HCT116 (cell line): ENCODE results near the gene QRFPR. TPM values are rescaled to one million over a fixed set of nuclear protein-coding genes. Genes with fewer than 3 reads are reported as not detected.

Source experiments
- ATAC-seq: fragments of 200-7000 bp; cut with Tn5 transposase; 2 replicates; pipeline ENCODE4 v1.9.1; 2020; ENCODE audit warnings: mild to moderate bottlenecking, moderate library complexity
- BruUV-seq: library from RNA; stranded (reverse); fragments of 400-500 nt; replicated peaks from 2 replicates; lab custom pipeline; 2021; lab: Mats Ljungman, UMichigan
- CTCF ChIA-PET: fragments of 300-600 bp; sonication (Branson Sonifier 250); formaldehyde crosslinking; loops from one replicate; lab custom pipeline; 2021; ENCODE audit warnings: antibody characterized with exemption; lab: Charles Lee
- POLR2A ChIA-PET: fragments of 300-600, 350-600 bp; sonication (Branson Sonifier 250); formaldehyde crosslinking; loops from one replicate; lab custom pipeline; 2021; ENCODE audit warnings: antibody characterized with exemption; lab: Charles Lee
- RAD21 ChIA-PET, 2 experiments: fragments of 300-600 bp; sonication (Branson Sonifier 250); formaldehyde crosslinking; loops; one replicate each; lab custom pipeline; 2023; ENCODE audit warnings: low total read pairs in 2 of 2; ENCODE audit not compliant: uncharacterized antibody in 2 of 2, unreplicated experiment in 2 of 2, low non-redundant PET in 1 of 2; lab: Charles Lee
- DNase-seq: peaks from one replicate; pipeline ENCODE4 v3.0.0-alpha.2; 2010; ENCODE audit warnings: low read depth, low spot score
- H2AFZ ChIP-seq: fragments of 200-600 bp; shearing (Covaris generic), sonication (generic); 2 replicates; pipeline ENCODE4 v1.6.1; 2017; ENCODE audit warnings: low read depth, mixed run types, mixed read lengths, antibody characterized with exemption, low read length; ENCODE audit not compliant: poor library complexity, severe bottlenecking
- H3K27ac ChIP-seq: 2 replicates; pipeline ENCODE4 v1.5.1; 2012; ENCODE audit warnings: low read depth, low read length
- H3K27me3 ChIP-seq: fragments of 200-600 bp; sonication (generic); 2 replicates; pipeline ENCODE4 v1.6.1; 2016; ENCODE audit warnings: mixed run types, low read length, mixed read lengths; ENCODE audit not compliant: insufficient read depth
- H3K36me3 ChIP-seq, 2 experiments: fragments of 200-500 bp in 1 of 2; fragments of 200-600 bp in 1 of 2; sonication (Bioruptor generic) in 1 of 2; sonication (generic) in 1 of 2; 2 replicates each; pipeline versions ENCODE4 v1.5.1 to v1.6.1; 2014 to 2016; ENCODE audit warnings: low read length in 2 of 2, inconsistent platforms in 1 of 2, mixed read lengths in 1 of 2, mixed run types in 1 of 2; ENCODE audit not compliant: insufficient read depth in 2 of 2, control insufficient read depth in 1 of 2
- H3K4me1 ChIP-seq, 2 experiments: fragments of 200-600 bp in 1 of 2; sonication (generic) in 1 of 2; 2 replicates each; pipeline versions ENCODE4 v1.5.1 to v1.6.1; 2012 to 2017; ENCODE audit warnings: low read length in 2 of 2, inconsistent platforms in 1 of 2, mild to moderate bottlenecking in 1 of 2, mixed read lengths in 1 of 2, mixed run types in 1 of 2, moderate library complexity in 1 of 2; ENCODE audit not compliant: insufficient read depth in 2 of 2, control insufficient read depth in 1 of 2
- H3K4me2 ChIP-seq: fragments of 200-600 bp; sonication (generic); 2 replicates; pipeline ENCODE4 v1.6.1; 2017; ENCODE audit warnings: mixed run types, low read length, mixed read lengths
- H3K4me3 ChIP-seq, 2 experiments: fragments of 200-600 bp in 1 of 2; sonication (generic) in 1 of 2; replicated peaks in 1 of 2; 2 replicates each; pipeline ENCODE4 v1.5.1; 2011 to 2016; ENCODE audit warnings: low read length in 2 of 2, control low read depth in 1 of 2, low read depth in 1 of 2, mild to moderate bottlenecking in 1 of 2, mixed read lengths in 1 of 2, mixed run types in 1 of 2
- H3K79me2 ChIP-seq: fragments of 200-600 bp; sonication (generic); 2 replicates; pipeline ENCODE4 v1.6.1; 2017; ENCODE audit warnings: mild to moderate bottlenecking, mixed run types, low read length, moderate library complexity, mixed read lengths; ENCODE audit not compliant: insufficient read depth
- H3K9ac ChIP-seq: fragments of 200-600 bp; sonication (generic); 2 replicates; pipeline ENCODE4 v1.6.1; 2016; ENCODE audit warnings: low read length, mixed read lengths
- H3K9me2 ChIP-seq: fragments of 200-600 bp; sonication (generic), shearing (Covaris generic); 2 replicates; pipeline ENCODE4 v1.6.1; 2017; ENCODE audit warnings: mixed run types, mild to moderate bottlenecking, moderate library complexity; ENCODE audit not compliant: insufficient read depth
- H3K9me3 ChIP-seq, 2 experiments: fragments of 200-500 bp in 1 of 2; fragments of 200-600 bp in 1 of 2; sonication (Bioruptor generic) in 1 of 2; sonication (generic) in 1 of 2; 2 replicates each; pipeline ENCODE4 v1.6.1; 2014 to 2017; ENCODE audit warnings: low read length in 2 of 2, mixed read lengths in 2 of 2, inconsistent platforms in 1 of 2, low read depth in 1 of 2, mild to moderate bottlenecking in 1 of 2, mixed run types in 1 of 2, moderate library complexity in 1 of 2; ENCODE audit not compliant: control insufficient read depth in 1 of 2, insufficient read depth in 1 of 2
- H4K20me1 ChIP-seq: fragments of 200-600 bp; sonication (generic), shearing (Covaris generic); 2 replicates; pipeline ENCODE4 v1.6.1; 2017; ENCODE audit warnings: mixed run types, mild to moderate bottlenecking, moderate library complexity; ENCODE audit not compliant: insufficient read depth
- CEBPB ChIP-seq: IDR thresholded peaks from 2 replicates; pipeline ENCODE4 v1.6.1; 2012; ENCODE audit warnings: low read depth
- EGR1 ChIP-seq: IDR thresholded peaks from 2 replicates; pipeline ENCODE4 v1.6.1; 2012; ENCODE audit warnings: low read depth
- EZH2 ChIP-seq: fragments of 200-600 bp; sonication (generic); IDR thresholded peaks from 2 replicates; pipeline ENCODE4 v1.6.1; 2017; ENCODE audit warnings: antibody characterized with exemption, mixed run types
- FOSL1 ChIP-seq: IDR thresholded peaks from 2 replicates; pipeline ENCODE4 v1.6.1; 2012; ENCODE audit warnings: low read depth
- JUND ChIP-seq: IDR thresholded peaks from 2 replicates; pipeline ENCODE4 v1.6.1; 2012
- POLR2A ChIP-seq: IDR thresholded peaks from 2 replicates; pipeline ENCODE4 v1.7.0; 2011; ENCODE audit warnings: borderline replicate concordance; ENCODE audit not compliant: insufficient read depth, insufficient read length; ENCODE audit errors: extremely low read depth
- POLR2AphosphoS5 ChIP-seq: IDR thresholded peaks from 2 replicates; pipeline ENCODE4 v1.6.1; 2011; ENCODE audit warnings: mild to moderate bottlenecking, low read depth, low read length, moderate library complexity
- SP1 ChIP-seq: IDR thresholded peaks from 2 replicates; pipeline ENCODE4 v1.6.1; 2012; ENCODE audit warnings: low read depth
- TCF7L2 ChIP-seq: IDR thresholded peaks from 2 replicates; pipeline ENCODE4 v1.7.0; 2011; ENCODE audit warnings: borderline replicate concordance, inconsistent platforms; ENCODE audit not compliant: insufficient read depth, insufficient read length; ENCODE audit errors: extremely low read depth
- intact Hi-C: fragments of 100-400 bp; cut with micrococcal nuclease; formaldehyde crosslinking; loops from 2 replicates; pipeline ENCODE4 v1.10.0; 2022
- total RNA-seq: library from RNA; stranded (reverse); gene quantifications from one replicate; pipeline ENCODE4 v1.2.1, GENCODE V29; 2021; ENCODE audit not compliant: unreplicated experiment

QRFPR gene
- total RNA-seq, 1 experiment from 2014 or later, result not detected

- H4K20me1 ChIP-seq, result no peaks in the 10 kb centered on the region
- TF ChIP-seq FOSL1 (peak; percentile 33; the same call in 1 of the 2 replicates), CEBPB (0 out of 2 replicates have a peak, but pooled peaks have one; percentile 32), EZH2 (no peak)
- H3K4me2 ChIP-seq, result no peak overlapping the region
- no peak for DNase-seq
- H3K9me3 ChIP-seq, result no peaks in the 10 kb centered on the region
- ChIA-PET RAD21 (no interaction called here), POLR2A (interaction anchor here (0.7 kb wide), 1 partner anchor 10 kb away, joined by 4 read pairs; no protein-coding TSS in a partner anchor), CTCF (interaction anchor here (3.9 kb wide), 1 partner anchor 10 kb away, joined by 37 read pairs; no protein-coding TSS in a partner anchor)
- no peaks in the 10 kb centered on the region for H3K9me2 ChIP-seq
- no peak overlapping the region for H3K4me3 ChIP-seq
- H3K27ac ChIP-seq, result no peak overlapping the region
- no TSS peak for BruUV-seq
- ATAC-seq, result no peak
- intact Hi-C loops, result no loop called here
- H3K79me2 ChIP-seq, result no peaks in the 10 kb centered on the region
- peaks cover 2 to 6% of the 10 kb centered on the region in 2 experiments; a peak in 3 of 4 replicates for H3K4me1 ChIP-seq
- no peaks in the 10 kb centered on the region for H3K27me3 ChIP-seq
- H3K36me3 ChIP-seq, result no peaks in the 10 kb centered on the region
- H2AFZ ChIP-seq, result no peak overlapping the region
- H3K9ac ChIP-seq, result no peak overlapping the region
Measured at GRCh38 chr4:121360495-121360894, 20.3 kb downstream of the QRFPR start.

- CTCF ChIA-PET, result interaction anchor here (3.9 kb wide), 1 partner anchor 12 kb away, joined by 37 read pairs; no protein-coding TSS in a partner anchor
- RAD21 ChIA-PET, result no interaction called here
- intact Hi-C loops, result no loop called here
Measured at GRCh38 chr4:121358473-121358872, 22.3 kb downstream of the QRFPR start.

More at GRCh38 chr4:121358473-121358872, 22.3 kb downstream of the QRFPR start:
- H3K4me3 ChIP-seq, result no peak overlapping the region
- no peaks in the 10 kb centered on the region for H3K36me3 ChIP-seq
- H3K79me2 ChIP-seq, result no peaks in the 10 kb centered on the region
- no peak for TF ChIP-seq POLR2A
- peak; percentile 62 for TF ChIP-seq JUND
- TF ChIP-seq EGR1, result no peak
- peak; percentile 64 for TF ChIP-seq FOSL1
- TF ChIP-seq TCF7L2, result peak; percentile 82
- peak; percentile 89 for TF ChIP-seq CEBPB
- TF ChIP-seq EZH2, result no peak
- no peak for TF ChIP-seq POLR2AphosphoS5
- TF ChIP-seq SP1, result peak; percentile 39
- ATAC-seq, result no peak; the same call in 1 of the 2 replicates
- no peaks in the 10 kb centered on the region for H3K9me3 ChIP-seq
- DNase-seq, result peak; percentile 7
- BruUV-seq, result no TSS peak
- H2AFZ ChIP-seq, result peak overlapping the region; percentile 63
- peaks cover 2 to 6% of the 10 kb centered on the region in 2 experiments; a peak in 3 of 4 replicates for H3K4me1 ChIP-seq
- POLR2A ChIA-PET, result no interaction called here
- peak overlapping the region; percentile 52 for H3K4me2 ChIP-seq
- H3K27ac ChIP-seq, result no peak overlapping the region
- H3K9ac ChIP-seq, result no peak overlapping the region
- no peaks in the 10 kb centered on the region for H3K9me2 ChIP-seq
- H3K27me3 ChIP-seq, result no peaks in the 10 kb centered on the region
- no peaks in the 10 kb centered on the region for H4K20me1 ChIP-seq
